Activated gamma-delta T cell (primary cell): Measurements from ENCODE around the gene CIB4.

Source experiments
- DNase-seq: peaks from one replicate; lab custom pipeline; 2025; lab: John Stamatoyannopoulos, UW

Gene CIB4

DNA sequence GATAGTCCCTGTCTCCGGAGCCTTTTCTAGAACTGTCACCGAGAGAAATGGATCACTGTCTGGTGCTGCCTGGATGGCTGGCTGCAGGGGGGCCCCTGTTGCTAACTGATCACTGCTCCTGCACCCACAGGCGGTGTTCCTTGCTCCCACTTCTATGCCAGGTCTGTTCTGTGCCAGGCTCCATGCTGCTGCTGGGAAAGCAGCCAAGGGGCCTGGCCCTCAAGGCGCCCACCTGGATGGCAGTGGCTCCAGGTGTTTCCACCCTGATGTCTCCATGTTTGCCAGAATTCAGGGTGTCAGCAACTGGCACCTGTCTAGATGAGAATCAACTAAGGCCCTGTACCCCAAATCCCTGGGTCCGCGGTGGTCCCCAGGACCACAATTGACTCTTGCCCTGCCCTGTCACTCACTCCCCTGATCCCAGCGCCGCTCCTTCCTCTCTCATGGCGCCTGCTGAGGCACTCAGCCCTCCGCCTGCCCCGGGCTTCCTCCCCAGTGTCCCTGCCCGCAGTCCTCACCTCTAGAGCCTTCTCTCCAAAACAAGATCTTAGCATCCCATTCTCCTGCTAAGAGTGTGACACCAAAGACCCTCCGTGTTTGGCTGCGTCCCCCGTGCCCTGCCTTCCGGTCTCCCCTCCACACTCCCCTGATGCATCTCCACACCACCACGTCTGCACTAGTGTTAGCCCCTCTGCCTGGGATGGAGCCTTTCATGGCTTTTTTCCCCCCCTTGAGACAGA lies 90.7 kb downstream of the CIB4 start:
- no peak for DNase-seq

- no peak for DNase-seq
These were observed 98.3 kb downstream of the CIB4 start for GRCh38 chr2:26542676-26543505.

DNA sequence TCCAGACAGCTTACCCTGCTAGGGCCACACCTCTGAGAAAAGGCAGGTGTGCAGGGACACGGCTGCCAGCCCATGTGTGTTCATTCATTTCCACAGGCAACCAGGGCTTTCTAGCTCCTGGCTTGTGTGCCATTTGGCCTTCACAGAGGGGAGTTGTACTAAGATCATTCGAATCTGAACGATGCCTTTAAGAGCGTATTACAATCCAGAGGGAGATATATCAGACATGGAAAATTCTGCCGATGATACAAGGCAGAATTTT lies 99.0 kb downstream of the CIB4 start:
- no peak for DNase-seq

- DNase-seq: no peak
These were observed 99.6 kb downstream of the CIB4 start for GRCh38 chr2:26541401-26542193.

GRCh38 chr2:26540961-26541360 lies 100.2 kb downstream of the CIB4 start:
- no peak for DNase-seq

DNA sequence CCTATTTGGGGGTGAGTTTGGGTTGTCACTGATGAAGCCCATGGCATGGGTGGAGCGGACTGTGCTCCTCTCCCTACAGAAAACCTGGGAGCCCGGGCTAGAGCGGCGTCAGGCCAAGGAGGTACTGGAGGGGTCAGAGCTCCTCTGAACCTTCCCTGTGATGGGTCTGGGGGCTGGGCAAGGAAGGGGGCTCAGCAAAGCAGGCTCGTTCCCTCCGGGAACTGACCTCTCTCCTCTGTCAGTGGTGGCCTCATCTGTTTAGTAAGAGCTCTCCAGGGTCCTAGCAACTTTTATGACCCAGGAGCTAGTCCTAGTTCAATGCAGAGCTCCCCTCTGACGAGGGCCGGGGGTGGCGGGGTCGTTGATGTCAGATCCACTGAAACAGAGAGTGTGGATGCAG lies 100.9 kb downstream of the CIB4 start:
- no peak for DNase-seq

- no peak for DNase-seq
These were observed 103.2 kb downstream of the CIB4 start for GRCh38 chr2:26537826-26538475.

DNA sequence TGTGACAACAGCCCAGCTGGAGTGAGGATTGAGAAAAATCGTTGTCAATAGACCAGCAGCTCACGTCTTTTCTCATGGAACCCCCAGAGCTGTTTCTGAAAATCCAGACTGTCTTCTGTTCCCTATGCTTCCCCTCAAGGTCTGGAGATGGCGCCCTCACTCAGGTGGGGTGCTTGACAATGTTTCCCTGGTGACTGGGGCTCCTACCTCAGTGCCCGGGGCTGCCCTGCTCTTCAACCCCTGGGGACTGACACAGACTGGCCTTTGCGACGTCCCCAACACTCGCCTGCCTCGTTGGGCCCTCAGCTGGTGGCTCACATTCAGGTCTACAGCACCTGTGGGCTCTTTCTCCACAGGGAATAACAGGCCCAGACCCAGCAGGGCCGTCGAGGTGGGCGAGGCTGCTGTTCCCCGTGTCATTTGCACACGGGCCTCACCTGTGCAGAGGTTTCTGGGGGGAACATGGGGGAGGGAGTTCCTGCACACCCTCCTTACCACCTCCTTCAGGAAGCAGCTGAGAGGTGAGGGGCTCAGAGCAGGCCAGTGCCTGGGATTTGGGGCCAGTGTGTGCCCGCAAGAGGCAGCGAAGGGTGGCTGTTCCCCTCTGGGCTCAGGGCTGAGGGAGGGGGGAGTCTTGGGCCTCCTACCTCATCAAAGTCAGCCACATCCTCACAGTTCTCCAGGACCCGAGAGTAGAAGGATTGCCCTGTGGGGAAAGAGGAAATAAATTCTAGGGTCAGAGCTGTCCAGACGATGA lies 103.9 kb downstream of the CIB4 start:
- DNase-seq: no peak

DNA sequence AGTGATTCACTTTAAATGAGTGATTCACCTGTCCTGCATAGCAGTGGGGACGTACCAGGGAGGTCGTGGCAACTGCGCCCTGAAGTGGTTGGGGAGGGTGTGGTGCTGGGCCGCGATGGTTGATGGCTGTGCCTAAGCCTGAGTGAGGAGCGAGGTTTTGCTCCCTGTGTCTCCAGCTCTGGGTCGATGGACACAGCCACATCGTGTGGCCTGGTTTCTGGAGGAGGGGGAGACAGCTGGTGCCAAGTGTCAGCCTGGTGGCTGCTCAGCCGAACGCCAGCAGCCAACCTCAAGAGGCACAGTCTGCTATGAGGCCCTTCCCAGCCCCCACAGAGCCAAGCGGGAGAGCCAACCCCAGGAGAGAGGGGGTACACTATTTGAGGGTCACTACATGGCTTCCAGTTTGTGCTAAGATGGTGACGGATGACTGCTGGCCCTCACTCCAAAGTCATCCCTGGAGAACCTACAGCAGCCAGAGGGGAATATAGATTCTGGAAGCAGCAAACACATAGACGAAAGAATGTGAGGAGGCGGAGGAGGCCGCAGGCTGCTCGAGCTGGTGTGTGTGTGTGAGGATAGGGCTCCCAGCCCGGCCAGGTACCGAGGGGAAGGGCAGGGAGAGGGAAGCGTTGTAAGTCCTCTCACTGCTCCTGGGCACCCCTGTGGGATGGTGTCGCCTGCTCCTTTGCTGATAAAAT lies 104.6 kb downstream of the CIB4 start:
- DNase-seq: no peak

GRCh38 chr2:26535663-26536275 lies 105.4 kb downstream of the CIB4 start:
- no peak for DNase-seq

GRCh38 chr2:26534865-26535662 lies 106.1 kb downstream of the CIB4 start:
- DNase-seq: no peak

GRCh38 chr2:26534098-26534864 lies 106.9 kb downstream of the CIB4 start:
- no peak for DNase-seq

DNA sequence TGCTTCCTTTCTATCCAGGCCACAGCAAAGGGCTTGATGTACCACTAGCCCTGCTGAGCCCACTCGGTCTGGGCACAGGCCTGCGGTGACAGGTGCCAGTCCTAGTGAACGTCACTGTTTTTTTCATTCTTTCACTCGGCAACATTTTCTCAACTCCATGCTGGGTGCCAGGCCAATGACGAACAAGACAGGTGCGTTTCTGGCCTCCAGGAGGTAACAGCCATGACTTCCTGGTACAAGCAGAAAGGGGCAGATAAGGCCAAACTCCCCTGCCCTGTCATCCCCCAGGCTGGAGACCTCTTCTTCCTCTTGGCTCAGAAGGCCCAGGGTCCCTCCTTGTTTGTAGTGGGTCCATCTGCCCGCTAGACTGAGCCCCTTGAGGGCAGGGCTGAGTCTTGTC lies 107.5 kb downstream of the CIB4 start:
- no peak for DNase-seq

GRCh38 chr2:26532301-26533250 lies 108.6 kb downstream of the CIB4 start:
- no peak for DNase-seq
